Right cardiac atrium (tissue), 5 donors: ENCODE data around the gene USP17L24. TPM values are rescaled to one million over a fixed set of nuclear protein-coding genes. Genes with fewer than 3 reads are reported as not detected.
"Not testable (repeated sequence)": the region's sequence is repeated elsewhere in the genome, so short reads cannot be mapped to it uniquely, and the experiment has no call there.

Source experiments
- ATAC-seq, 2 donors: fragments of 200-7000 bp; cut with Tn5 transposase; one replicate each; pipeline versions ENCODE4 v1.8.0 to v1.9.1; 2020; ENCODE audit warnings: moderate library complexity in 2 of 2, mild to moderate bottlenecking in 1 of 2
- DNase-seq, 3 donors: peaks; one replicate each; pipeline ENCODE4 v3.0.0-alpha.2; 2020
- H3K27ac ChIP-seq: one replicate; pipeline ENCODE4 v1.5.1; 2013; ENCODE audit warnings: mild to moderate bottlenecking, low read length, control low read depth, moderate library complexity
- H3K27me3 ChIP-seq: one replicate; pipeline ENCODE4 v1.6.1; 2013; ENCODE audit not compliant: control insufficient read depth, insufficient read depth
- H3K4me1 ChIP-seq: one replicate; pipeline ENCODE4 v1.6.1; 2013; ENCODE audit warnings: low read length; ENCODE audit not compliant: control insufficient read depth, insufficient read depth
- H3K4me3 ChIP-seq: one replicate; pipeline ENCODE4 v1.5.1; 2013; ENCODE audit warnings: low read length, control low read depth
- H3K9me3 ChIP-seq: one replicate; pipeline ENCODE4 v1.6.1; 2013; ENCODE audit warnings: low read length; ENCODE audit not compliant: control insufficient read depth
- WGBS: extraction: QIAGEN DNeasy Blood & Tissue Kit; methylation state at CpG from one replicate; pipeline ENCODE4 v1.1.7; 2013; 5-methylcytosine and 5-hydroxymethylcytosine counted together
- intact Hi-C, 4 donors: fragments of 100-400 bp; cut with DNase I; formaldehyde crosslinking; loops; one replicate each; pipeline versions ENCODE4 v1.11.0 to v1.14.0; 2022 to 2023
- long read RNA-seq, 4 donors: library from polyadenylated mRNA; unstranded; transcript quantifications; one replicate each; pipeline ENCODE4 v2.0.0, GENCODE V29; 2020 to 2021
- polyA plus RNA-seq: library from polyadenylated mRNA; stranded (reverse); fragments of 200-250 nt; gene quantifications from one replicate; pipeline ENCODE4 v1.2.3, GENCODE V29; 2013
- total RNA-seq, 4 donors: library from RNA; stranded (reverse); fragmentation: NEBNext Ultra II Directional; extraction: Animal tissue kit (Norgen Biotek cat#: 25700); gene quantifications; one replicate each; pipeline ENCODE4 v1.2.1, GENCODE V29; 2021
- donor health status: healthy with polysubstance abuse.
- donor health status: DM: no; HTN: yes; CAD: no.
- donor health status: DM: no; HTN: no; CAD: no.
- donor health status: DM: no; HTN: yes; CAD: no; lungs with severe emphysema.
- donor health status: DM: yes; HTN: yes; CAD: no.

Gene USP17L24, protein sequence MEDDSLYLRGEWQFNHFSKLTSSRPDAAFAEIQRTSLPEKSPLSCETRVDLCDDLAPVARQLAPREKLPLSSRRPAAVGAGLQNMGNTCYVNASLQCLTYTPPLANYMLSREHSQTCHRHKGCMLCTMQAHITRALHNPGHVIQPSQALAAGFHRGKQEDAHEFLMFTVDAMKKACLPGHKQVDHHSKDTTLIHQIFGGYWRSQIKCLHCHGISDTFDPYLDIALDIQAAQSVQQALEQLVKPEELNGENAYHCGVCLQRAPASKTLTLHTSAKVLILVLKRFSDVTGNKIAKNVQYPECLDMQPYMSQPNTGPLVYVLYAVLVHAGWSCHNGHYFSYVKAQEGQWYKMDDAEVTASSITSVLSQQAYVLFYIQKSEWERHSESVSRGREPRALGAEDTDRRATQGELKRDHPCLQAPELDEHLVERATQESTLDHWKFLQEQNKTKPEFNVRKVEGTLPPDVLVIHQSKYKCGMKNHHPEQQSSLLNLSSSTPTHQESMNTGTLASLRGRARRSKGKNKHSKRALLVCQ
- total RNA-seq (not detected), polyA plus RNA-seq (not detected)
- long read RNA-seq, donor 1, result 0 reads
- long read RNA-seq, donor 2, result 0 reads
- long read RNA-seq, donor 3, result 0 reads
- long read RNA-seq, donor 4, result 0 reads

DNA sequence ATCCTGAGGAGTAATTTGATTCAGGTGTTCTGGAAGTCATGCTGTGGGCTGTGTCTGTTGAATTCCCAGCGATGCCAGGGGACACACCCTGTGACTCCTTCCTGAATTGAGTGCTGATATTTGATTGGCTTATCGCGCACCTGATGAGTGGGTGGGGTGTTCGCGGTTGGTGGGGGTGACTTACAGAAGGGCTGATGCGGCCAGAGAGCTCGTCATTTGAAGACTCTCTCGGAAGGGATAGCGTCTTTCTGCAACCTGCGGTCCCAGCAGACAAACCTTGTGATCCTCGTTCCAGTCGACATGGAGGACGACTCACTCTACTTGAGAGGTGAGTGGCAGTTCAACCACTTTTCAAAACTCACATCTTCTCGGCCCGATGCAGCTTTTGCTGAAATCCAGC, at the start of gene USP17L24:
TSS of gene USP17L24 (plus strand) at position 301 of the 400 bp plus-strand sequence. CDS start at position 301, 0 bp downstream.
- DNase-seq, H3K27ac ChIP-seq, H3K9me3 ChIP-seq, H3K4me1 ChIP-seq, intact Hi-C loops, ATAC-seq, H3K4me3 ChIP-seq, H3K27me3 ChIP-seq: not testable (repeated sequence)
- WGBS, result no CpG with 5 or more reads among the region's 15 CpGs

DNA sequence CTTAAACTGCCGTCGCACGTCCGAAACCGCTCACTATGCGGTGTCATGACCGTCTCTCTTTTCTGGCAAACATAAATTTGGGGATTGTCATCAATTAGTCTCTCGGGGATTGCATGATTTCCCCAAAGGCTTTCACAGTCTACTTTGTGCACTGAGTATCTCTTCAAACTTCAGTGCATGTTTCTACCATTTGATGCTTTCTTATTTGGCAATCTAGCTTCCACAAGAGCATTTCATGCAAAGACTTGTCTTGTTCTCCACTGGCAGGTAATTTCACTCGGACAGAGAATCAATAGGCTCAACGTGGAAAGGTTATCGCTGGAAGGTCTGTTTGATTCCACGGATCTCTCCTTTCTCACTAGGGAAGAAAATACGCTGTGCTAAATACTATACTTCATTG, 774 bp upstream of the USP17L24 start:
- 90% methylated on average over 1 of the region's 13 CpGs for WGBS
- H3K27ac ChIP-seq, H3K9me3 ChIP-seq, H3K27me3 ChIP-seq, ATAC-seq, DNase-seq, H3K4me3 ChIP-seq, H3K4me1 ChIP-seq, intact Hi-C loops: not testable (repeated sequence)

DNA sequence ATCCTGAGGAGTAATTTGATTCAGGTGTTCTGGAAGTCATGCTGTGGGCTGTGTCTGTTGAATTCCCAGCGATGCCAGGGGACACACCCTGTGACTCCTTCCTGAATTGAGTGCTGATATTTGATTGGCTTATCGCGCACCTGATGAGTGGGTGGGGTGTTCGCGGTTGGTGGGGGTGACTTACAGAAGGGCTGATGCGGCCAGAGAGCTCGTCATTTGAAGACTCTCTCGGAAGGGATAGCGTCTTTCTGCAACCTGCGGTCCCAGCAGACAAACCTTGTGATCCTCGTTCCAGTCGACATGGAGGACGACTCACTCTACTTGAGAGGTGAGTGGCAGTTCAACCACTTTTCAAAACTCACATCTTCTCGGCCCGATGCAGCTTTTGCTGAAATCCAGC, 4.6 kb downstream of the USP17L24 start, which contains the start of gene USP17L25:
TSS of gene USP17L25 (plus strand) at position 301 of the 400 bp plus-strand sequence. CDS start at position 301, 0 bp downstream.
- WGBS, result no CpG with 5 or more reads among the region's 15 CpGs
- not testable (repeated sequence) for H3K4me3 ChIP-seq

DNA sequence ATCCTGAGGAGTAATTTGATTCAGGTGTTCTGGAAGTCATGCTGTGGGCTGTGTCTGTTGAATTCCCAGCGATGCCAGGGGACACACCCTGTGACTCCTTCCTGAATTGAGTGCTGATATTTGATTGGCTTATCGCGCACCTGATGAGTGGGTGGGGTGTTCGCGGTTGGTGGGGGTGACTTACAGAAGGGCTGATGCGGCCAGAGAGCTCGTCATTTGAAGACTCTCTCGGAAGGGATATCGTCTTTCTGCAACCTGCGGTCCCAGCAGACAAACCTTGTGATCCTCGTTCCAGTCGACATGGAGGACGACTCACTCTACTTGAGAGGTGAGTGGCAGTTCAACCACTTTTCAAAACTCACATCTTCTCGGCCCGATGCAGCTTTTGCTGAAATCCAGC, 9.4 kb downstream of the USP17L24 start, which contains the start of gene USP17L26:
TSS of gene USP17L26 (plus strand) at position 301 of the 400 bp plus-strand sequence. CDS start at position 301, 0 bp downstream.
- intact Hi-C loops, ATAC-seq, H3K4me3 ChIP-seq, H3K4me1 ChIP-seq, DNase-seq, H3K27ac ChIP-seq, H3K27me3 ChIP-seq, H3K9me3 ChIP-seq: not testable (repeated sequence)
- 91% methylated on average over 10 of the region's 15 CpGs for WGBS

More for the DNA sequence above, 4.6 kb downstream of the USP17L24 start, which contains the start of gene USP17L25:
- intact Hi-C loops, H3K9me3 ChIP-seq, ATAC-seq, H3K27me3 ChIP-seq, DNase-seq, H3K27ac ChIP-seq, H3K4me1 ChIP-seq: not testable (repeated sequence)

DNA sequence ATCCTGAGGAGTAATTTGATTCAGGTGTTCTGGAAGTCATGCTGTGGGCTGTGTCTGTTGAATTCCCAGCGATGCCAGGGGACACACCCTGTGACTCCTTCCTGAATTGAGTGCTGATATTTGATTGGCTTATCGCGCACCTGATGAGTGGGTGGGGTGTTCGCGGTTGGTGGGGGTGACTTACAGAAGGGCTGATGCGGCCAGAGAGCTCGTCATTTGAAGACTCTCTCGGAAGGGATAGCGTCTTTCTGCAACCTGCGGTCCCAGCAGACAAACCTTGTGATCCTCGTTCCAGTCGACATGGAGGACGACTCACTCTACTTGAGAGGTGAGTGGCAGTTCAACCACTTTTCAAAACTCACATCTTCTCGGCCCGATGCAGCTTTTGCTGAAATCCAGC, 14.1 kb downstream of the USP17L24 start, which contains the start of gene USP17L5:
TSS of gene USP17L5 (plus strand) at position 301 of the 400 bp plus-strand sequence. CDS start at position 301, 0 bp downstream.
- H3K27ac ChIP-seq, ATAC-seq, H3K27me3 ChIP-seq, intact Hi-C loops, DNase-seq, H3K4me1 ChIP-seq, H3K4me3 ChIP-seq, H3K9me3 ChIP-seq: not testable (repeated sequence)
- no CpG with 5 or more reads among the region's 15 CpGs for WGBS

DNA sequence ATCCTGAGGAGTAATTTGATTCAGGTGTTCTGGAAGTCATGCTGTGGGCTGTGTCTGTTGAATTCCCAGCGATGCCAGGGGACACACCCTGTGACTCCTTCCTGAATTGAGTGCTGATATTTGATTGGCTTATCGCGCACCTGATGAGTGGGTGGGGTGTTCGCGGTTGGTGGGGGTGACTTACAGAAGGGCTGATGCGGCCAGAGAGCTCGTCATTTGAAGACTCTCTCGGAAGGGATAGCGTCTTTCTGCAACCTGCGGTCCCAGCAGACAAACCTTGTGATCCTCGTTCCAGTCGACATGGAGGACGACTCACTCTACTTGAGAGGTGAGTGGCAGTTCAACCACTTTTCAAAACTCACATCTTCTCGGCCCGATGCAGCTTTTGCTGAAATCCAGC, 18.9 kb downstream of the USP17L24 start, which contains the start of gene USP17L27:
TSS of gene USP17L27 (plus strand) at position 301 of the 400 bp plus-strand sequence. CDS start at position 301, 0 bp downstream.
- no CpG with 5 or more reads among the region's 15 CpGs for WGBS
- H3K27me3 ChIP-seq, ATAC-seq, H3K4me1 ChIP-seq, DNase-seq, H3K9me3 ChIP-seq, H3K27ac ChIP-seq, intact Hi-C loops, H3K4me3 ChIP-seq: not testable (repeated sequence)

DNA sequence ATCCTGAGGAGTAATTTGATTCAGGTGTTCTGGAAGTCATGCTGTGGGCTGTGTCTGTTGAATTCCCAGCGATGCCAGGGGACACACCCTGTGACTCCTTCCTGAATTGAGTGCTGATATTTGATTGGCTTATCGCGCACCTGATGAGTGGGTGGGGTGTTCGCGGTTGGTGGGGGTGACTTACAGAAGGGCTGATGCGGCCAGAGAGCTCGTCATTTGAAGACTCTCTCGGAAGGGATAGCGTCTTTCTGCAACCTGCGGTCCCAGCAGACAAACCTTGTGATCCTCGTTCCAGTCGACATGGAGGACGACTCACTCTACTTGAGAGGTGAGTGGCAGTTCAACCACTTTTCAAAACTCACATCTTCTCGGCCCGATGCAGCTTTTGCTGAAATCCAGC, 23.6 kb downstream of the USP17L24 start, which contains the start of gene USP17L28:
TSS of gene USP17L28 (plus strand) at position 301 of the 400 bp plus-strand sequence. CDS start at position 301, 0 bp downstream.
- H3K4me3 ChIP-seq, H3K27ac ChIP-seq, ATAC-seq, H3K4me1 ChIP-seq, DNase-seq, intact Hi-C loops, H3K27me3 ChIP-seq, H3K9me3 ChIP-seq: not testable (repeated sequence)
- no CpG with 5 or more reads among the region's 15 CpGs for WGBS

DNA sequence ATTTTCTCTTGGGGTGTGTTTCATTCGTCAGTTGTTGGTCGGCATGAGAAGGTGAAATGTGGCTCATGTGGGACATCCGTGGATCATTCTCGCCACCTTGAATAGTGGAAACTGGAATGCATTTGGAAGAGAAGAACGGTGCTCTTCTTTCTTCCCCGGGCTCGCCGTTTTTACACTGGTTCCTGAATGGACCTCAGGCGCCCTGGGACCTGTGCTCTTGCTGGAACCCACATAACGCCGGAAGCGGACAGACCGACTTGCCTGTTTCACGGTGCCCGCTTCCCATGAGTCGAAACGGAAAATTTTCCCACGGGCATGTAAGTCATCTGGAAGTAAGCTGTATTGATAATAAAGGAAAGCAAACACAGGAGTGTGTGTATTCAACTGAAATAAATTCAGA, 25.9 kb downstream of the USP17L24 start:
- H3K4me3 ChIP-seq, H3K4me1 ChIP-seq, intact Hi-C loops, H3K9me3 ChIP-seq, DNase-seq, H3K27ac ChIP-seq, H3K27me3 ChIP-seq, ATAC-seq: not testable (repeated sequence)
- 94% methylated on average over 13 of the region's 18 CpGs for WGBS

DNA sequence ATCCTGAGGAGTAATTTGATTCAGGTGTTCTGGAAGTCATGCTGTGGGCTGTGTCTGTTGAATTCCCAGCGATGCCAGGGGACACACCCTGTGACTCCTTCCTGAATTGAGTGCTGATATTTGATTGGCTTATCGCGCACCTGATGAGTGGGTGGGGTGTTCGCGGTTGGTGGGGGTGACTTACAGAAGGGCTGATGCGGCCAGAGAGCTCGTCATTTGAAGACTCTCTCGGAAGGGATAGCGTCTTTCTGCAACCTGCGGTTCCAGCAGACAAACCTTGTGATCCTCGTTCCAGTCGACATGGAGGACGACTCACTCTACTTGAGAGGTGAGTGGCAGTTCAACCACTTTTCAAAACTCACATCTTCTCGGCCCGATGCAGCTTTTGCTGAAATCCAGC, 28.4 kb downstream of the USP17L24 start, which contains the start of gene USP17L29:
TSS of gene USP17L29 (plus strand) at position 301 of the 400 bp plus-strand sequence. CDS start at position 301, 0 bp downstream.
- H3K4me1 ChIP-seq, H3K27me3 ChIP-seq, H3K9me3 ChIP-seq, intact Hi-C loops, DNase-seq, H3K4me3 ChIP-seq, ATAC-seq, H3K27ac ChIP-seq: not testable (repeated sequence)
- WGBS, result no CpG with 5 or more reads among the region's 15 CpGs

DNA sequence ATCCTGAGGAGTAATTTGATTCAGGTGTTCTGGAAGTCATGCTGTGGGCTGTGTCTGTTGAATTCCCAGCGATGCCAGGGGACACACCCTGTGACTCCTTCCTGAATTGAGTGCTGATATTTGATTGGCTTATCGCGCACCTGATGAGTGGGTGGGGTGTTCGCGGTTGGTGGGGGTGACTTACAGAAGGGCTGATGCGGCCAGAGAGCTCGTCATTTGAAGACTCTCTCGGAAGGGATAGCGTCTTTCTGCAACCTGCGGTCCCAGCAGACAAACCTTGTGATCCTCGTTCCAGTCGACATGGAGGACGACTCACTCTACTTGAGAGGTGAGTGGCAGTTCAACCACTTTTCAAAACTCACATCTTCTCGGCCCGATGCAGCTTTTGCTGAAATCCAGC, 37.9 kb downstream of the USP17L24 start, which contains the start of gene USP17L30:
TSS of gene USP17L30 (plus strand) at position 301 of the 400 bp plus-strand sequence. CDS start at position 301, 0 bp downstream.
- H3K4me3 ChIP-seq, H3K4me1 ChIP-seq, DNase-seq, H3K27me3 ChIP-seq, H3K9me3 ChIP-seq, ATAC-seq, intact Hi-C loops, H3K27ac ChIP-seq: not testable (repeated sequence)
- WGBS, result no CpG with 5 or more reads among the region's 15 CpGs
